Activated naive CD8-positive, alpha-beta T cell (primary cell): Measurements from ENCODE around the gene TRIM17.

Experiments
- H3K27ac Mint-ChIP-seq: one replicate; pipeline ENCODE4 v1.8.0; 2021; ENCODE audit warnings: mixed read lengths
- H3K27me3 Mint-ChIP-seq: one replicate; pipeline ENCODE4 v1.8.0; 2021; ENCODE audit warnings: mixed read lengths
- H3K36me3 Mint-ChIP-seq: one replicate; pipeline ENCODE4 v1.8.0; 2021; ENCODE audit warnings: mixed read lengths
- H3K4me1 Mint-ChIP-seq: one replicate; pipeline ENCODE4 v1.8.0; 2021; ENCODE audit warnings: low read depth, mixed read lengths
- H3K4me3 Mint-ChIP-seq: one replicate; pipeline ENCODE4 v1.8.0; 2021; ENCODE audit warnings: mild to moderate bottlenecking, mixed read lengths
- H3K9me3 Mint-ChIP-seq: one replicate; pipeline ENCODE4 v1.8.0; 2021; ENCODE audit warnings: low read depth, mixed read lengths

Gene TRIM17

GRCh38 chr1:228358764-228359612, 57.7 kb downstream of the TRIM17 start:
- Mint-ChIP-seq H3K27me3 (no peaks in the 10 kb centered on the region), H3K4me3 (no peak overlapping the region), H3K4me1 (no peaks in the 10 kb centered on the region), H3K36me3 (no peaks in the 10 kb centered on the region), H3K9me3 (no peaks in the 10 kb centered on the region), H3K27ac (no peak overlapping the region)

GRCh38 chr1:228358039-228358763, 58.5 kb downstream of the TRIM17 start:
- Mint-ChIP-seq H3K4me3 (no peak overlapping the region), H3K36me3 (no peaks in the 10 kb centered on the region), H3K9me3 (no peaks in the 10 kb centered on the region), H3K27me3 (no peaks in the 10 kb centered on the region), H3K27ac (no peak overlapping the region), H3K4me1 (no peaks in the 10 kb centered on the region)
